Sigmoid colon (tissue), 4 donors: ENCODE results near the gene EMP2.

Source experiments
- EP300 ChIP-seq, 4 donors: sonication (generic); formaldehyde crosslinking; IDR thresholded peaks; one replicate each; pipeline ENCODE4 v1.6.1; 2017; ENCODE audit warnings: antibody characterized with exemption in 4 of 4
- POLR2AphosphoS5 ChIP-seq, 4 donors: sonication (generic); formaldehyde crosslinking; IDR thresholded peaks; one replicate each; pipeline ENCODE4 v1.6.1; 2017; ENCODE audit warnings: antibody characterized with exemption in 4 of 4
- TF ChIP-seq, protein P1 (sequence below), 4 experiments: fragments of 450-650 bp in 3 of 4; fragments of 200-600 bp in 1 of 4; IDR thresholded peaks; one replicate each; pipeline ENCODE4 v1.5.1; 2016 to 2019; ENCODE audit warnings: antibody characterized with exemption in 4 of 4, mild to moderate bottlenecking in 3 of 4, moderate library complexity in 2 of 4

DNA sequence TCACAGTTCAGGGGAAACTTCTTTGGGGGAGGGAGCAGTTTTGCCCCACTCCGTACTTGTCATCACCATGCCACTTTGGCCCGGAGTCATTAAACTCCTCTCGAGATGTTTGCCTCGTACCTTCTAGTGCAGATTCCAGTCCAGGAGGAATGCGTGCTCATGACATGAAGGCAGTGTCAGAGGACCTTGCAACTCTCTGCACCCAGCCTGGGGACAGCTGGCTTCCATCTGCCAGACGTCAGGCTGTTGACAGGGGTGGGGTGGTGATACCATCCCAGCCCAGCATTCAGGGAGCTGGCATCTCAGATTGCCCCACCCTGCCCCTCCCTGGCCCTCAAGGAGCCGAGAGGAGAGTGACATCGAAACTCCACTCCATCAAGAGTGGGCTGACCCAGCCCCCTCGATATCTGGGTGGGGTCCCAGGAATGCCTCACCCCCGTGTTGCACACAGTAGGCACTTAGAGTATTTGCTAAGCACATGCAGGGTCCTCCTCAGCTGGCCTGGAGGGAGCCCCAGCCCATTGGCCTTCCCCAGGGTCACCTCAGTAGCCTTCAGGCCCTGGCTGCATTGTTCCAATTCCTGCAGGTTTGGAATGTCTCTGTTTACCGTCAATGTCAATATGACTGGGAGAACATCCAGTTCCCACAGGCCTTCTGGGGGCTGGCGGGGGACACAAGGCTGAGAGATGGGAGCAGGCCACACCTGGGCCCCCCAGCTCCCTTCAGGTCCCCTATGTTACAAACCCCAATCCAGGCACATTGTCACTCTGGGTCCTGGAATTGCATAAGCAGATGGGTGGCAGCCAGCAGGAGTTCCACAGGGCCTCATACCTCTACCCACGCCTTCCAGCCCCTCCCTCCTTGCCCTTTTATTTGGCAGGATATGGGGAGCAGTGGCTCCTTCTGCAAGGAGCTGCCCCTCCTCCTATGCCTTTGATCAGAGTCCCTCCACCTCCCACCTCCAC lies 21.3 kb upstream of the EMP2 start:
- TF ChIP-seq, protein P1, sequence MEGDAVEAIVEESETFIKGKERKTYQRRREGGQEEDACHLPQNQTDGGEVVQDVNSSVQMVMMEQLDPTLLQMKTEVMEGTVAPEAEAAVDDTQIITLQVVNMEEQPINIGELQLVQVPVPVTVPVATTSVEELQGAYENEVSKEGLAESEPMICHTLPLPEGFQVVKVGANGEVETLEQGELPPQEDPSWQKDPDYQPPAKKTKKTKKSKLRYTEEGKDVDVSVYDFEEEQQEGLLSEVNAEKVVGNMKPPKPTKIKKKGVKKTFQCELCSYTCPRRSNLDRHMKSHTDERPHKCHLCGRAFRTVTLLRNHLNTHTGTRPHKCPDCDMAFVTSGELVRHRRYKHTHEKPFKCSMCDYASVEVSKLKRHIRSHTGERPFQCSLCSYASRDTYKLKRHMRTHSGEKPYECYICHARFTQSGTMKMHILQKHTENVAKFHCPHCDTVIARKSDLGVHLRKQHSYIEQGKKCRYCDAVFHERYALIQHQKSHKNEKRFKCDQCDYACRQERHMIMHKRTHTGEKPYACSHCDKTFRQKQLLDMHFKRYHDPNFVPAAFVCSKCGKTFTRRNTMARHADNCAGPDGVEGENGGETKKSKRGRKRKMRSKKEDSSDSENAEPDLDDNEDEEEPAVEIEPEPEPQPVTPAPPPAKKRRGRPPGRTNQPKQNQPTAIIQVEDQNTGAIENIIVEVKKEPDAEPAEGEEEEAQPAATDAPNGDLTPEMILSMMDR (IDR thresholded peaks at IDR 0.05) = no peak
- TF ChIP-seq POLR2AphosphoS5 (IDR thresholded peaks at IDR 0.05) (peak in 3 of 4 donors; percentile 59 to 80 (median 79)), EP300 (IDR thresholded peaks at IDR 0.05) (peak in 1 of 4 donors; percentile 59)
